ENCODE measurements around the gene BUD13.

GRCh38 chr11:116723511-116723910, 49.3 kb downstream of the BUD13 start:
- TF ChIP-seq POLR2A (IDR thresholded peaks at IDR 0.05; ENCODE audit: low read length) = no peak
- TF ChIP-seq GATA1 (IDR thresholded peaks at IDR 0.05; ENCODE audit: low read depth, low read length) = no peak
